Pancreas (tissue), 10 donors: Measurements from ENCODE around the gene GFRA4. TPM values are rescaled to one million over a fixed set of nuclear protein-coding genes. Genes with fewer than 3 reads are reported as not detected.

ENCODE experiments used
- ATAC-seq, 4 donors: fragments of 200-7000 bp; cut with Tn5 transposase; one replicate each; pipeline versions ENCODE4 v1.8.0 to v1.9.1; 2020; ENCODE audit warnings: mild to moderate bottlenecking in 4 of 4, moderate library complexity in 4 of 4
- DNase-seq, 6 donors: peaks; one replicate each; pipeline ENCODE4 v3.0.0-alpha.2; 2020
- FAIRE-seq: peaks from 2 replicates; lab custom pipeline; 2012; peaks lifted over from hg19 to GRCh38; lab: Jason Lieb, UNC
- H3K27ac ChIP-seq, 4 donors: fragments of 200-600 bp; sonication (generic); 1 replicate in 3 of 4; 2 replicates in 1 of 4; pipeline versions ENCODE4 v1.5.0 to v1.8.0; 2020
- H3K27me3 ChIP-seq, 4 donors: fragments of 200-600 bp; one replicate each; pipeline ENCODE4 v1.8.0; 2021
- H3K36me3 ChIP-seq, 3 donors: fragments of 200-600 bp; sonication (generic) in 1 of 3; one replicate each; pipeline versions ENCODE4 v1.5.0 to v1.8.0; 2020 to 2021
- H3K4me1 ChIP-seq, 3 donors: fragments of 200-600 bp; one replicate each; pipeline ENCODE4 v1.8.0; 2021
- H3K4me3 ChIP-seq, 4 donors: fragments of 200-600 bp; sonication (generic) in 2 of 4; one replicate each; pipeline versions ENCODE4 v1.5.0 to v1.8.0; 2020 to 2021
- H3K9me3 ChIP-seq, 4 donors: fragments of 200-600 bp; one replicate each; pipeline ENCODE4 v1.8.0; 2021
- WGBS, 2 donors: extraction: QIAGEN DNeasy Blood & Tissue Kit; methylation state at CpG; one replicate each; pipeline ENCODE4 v1.1.7; 2013; 5-methylcytosine and 5-hydroxymethylcytosine counted together
- intact Hi-C, 3 donors: fragments of 100-400 bp; cut with DNase I; formaldehyde crosslinking; loops; one replicate each; pipeline versions ENCODE4 v1.11.1 to v1.14.2; 2022
- polyA plus RNA-seq, 2 donors: library from polyadenylated mRNA; stranded (reverse); fragments of 200-250 nt; gene quantifications; one replicate each; pipeline ENCODE4 v1.2.3, GENCODE V29; 2013
- total RNA-seq, 6 donors: library from RNA; stranded (reverse); fragmentation: NEBNext Ultra II Directional in 4 of 6; extraction: Animal tissue kit (Norgen Biotek cat#: 25700) in 4 of 6; gene quantifications; one replicate each; pipeline versions ENCODE4 v1.2.1 to v1.2.4, GENCODE V29; 2021 to 2023
- TF ChIP-seq, protein P1 (sequence below), 4 donors: fragments of 200-600 bp; sonication (generic) in 3 of 4; IDR thresholded peaks; one replicate each; pipeline versions ENCODE4 v1.5.0 to v1.8.0; 2021; ENCODE audit warnings: antibody characterized with exemption in 4 of 4
- donor health status: healthy with polysubstance abuse.
- donor health status: DM: no; HTN: no; CAD: no; lungs with moderate emphysema.
- donor health status: DM: no; HTN: no; CAD: no.
- donor health status: control.
- donor health status: control.
- donor health status: Bipolar disorder and iron deficiency.
- donor health status: DM: yes; HTN: yes; CAD: no.
- donor health status: DM: no; HTN: no; CAD: no.
- donor health status: DM: no; HTN: no; CAD: no.
- donor health status: DM: yes; HTN: yes; CAD: no.

The GFRA4 gene
- total and polyA plus RNA-seq, 8 donors: not detected

DNA sequence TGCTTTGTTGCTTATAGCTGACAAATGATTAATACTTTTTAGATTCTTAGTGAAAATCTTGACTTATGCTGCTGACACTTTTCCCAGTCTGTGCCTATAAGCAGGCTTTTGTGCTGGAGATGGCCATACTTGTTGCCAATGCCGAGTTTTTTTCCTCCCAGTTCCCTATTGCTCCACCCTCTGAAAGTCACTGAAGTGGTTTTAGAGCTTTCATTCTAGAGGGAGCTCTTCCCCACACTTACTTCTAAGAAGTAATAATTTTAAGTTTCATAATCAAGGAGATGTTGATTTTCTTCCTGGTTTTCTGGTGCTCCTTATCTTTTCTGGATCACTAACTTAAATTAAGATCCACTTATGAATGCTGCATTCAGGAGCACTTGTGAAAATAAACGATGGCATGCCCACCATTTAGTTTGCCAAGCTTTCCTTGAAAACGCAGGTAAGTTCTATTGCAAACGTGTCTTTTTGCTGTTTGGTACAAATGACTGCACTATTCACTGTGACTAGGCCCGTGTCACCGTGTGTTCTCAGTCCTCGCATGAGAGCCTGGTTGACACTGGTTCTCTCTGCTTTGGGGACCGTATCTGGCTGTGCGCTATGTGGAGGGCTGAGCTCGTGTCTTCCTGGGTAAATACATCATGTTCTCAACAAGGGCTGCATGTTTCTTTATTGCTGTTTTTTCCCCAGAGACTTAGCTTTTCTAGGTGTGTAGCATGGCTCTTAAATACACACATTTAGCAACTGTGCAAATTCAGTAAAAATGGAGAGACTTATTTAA, 50.2 kb downstream of the GFRA4 start:
- no peak overlapping the region for H3K27ac ChIP-seq
- intact Hi-C loops: no loop called here
- H3K4me1 ChIP-seq: no peaks in the 10 kb centered on the region
- no peaks in the 10 kb centered on the region for H3K36me3 ChIP-seq
- no peak for DNase-seq
- TF ChIP-seq, protein P1, sequence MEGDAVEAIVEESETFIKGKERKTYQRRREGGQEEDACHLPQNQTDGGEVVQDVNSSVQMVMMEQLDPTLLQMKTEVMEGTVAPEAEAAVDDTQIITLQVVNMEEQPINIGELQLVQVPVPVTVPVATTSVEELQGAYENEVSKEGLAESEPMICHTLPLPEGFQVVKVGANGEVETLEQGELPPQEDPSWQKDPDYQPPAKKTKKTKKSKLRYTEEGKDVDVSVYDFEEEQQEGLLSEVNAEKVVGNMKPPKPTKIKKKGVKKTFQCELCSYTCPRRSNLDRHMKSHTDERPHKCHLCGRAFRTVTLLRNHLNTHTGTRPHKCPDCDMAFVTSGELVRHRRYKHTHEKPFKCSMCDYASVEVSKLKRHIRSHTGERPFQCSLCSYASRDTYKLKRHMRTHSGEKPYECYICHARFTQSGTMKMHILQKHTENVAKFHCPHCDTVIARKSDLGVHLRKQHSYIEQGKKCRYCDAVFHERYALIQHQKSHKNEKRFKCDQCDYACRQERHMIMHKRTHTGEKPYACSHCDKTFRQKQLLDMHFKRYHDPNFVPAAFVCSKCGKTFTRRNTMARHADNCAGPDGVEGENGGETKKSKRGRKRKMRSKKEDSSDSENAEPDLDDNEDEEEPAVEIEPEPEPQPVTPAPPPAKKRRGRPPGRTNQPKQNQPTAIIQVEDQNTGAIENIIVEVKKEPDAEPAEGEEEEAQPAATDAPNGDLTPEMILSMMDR (IDR thresholded peaks at IDR 0.05): no peak
- H3K9me3 ChIP-seq: no peaks in the 10 kb centered on the region
- no peak for FAIRE-seq
- no peak for ATAC-seq
- no peak overlapping the region for H3K4me3 ChIP-seq
- H3K27me3 ChIP-seq: no peaks in the 10 kb centered on the region
- 82 to 87% methylated on average over 10 of the region's 10 CpGs for WGBS, 2 donors

- Histone ChIP-seq H3K27me3 (no peaks in the 10 kb centered on the region), H3K9me3 (no peaks in the 10 kb centered on the region), H3K4me1 (no peaks in the 10 kb centered on the region), H3K36me3 (no peaks in the 10 kb centered on the region), H3K27ac (no peak overlapping the region), H3K4me3 (no peak overlapping the region)
- intact Hi-C loops: no loop called here
- FAIRE-seq: no peak
- no peak for DNase-seq
- 24 to 30% methylated on average over 1 of the region's 1 CpG for WGBS, 2 donors
- no peak for ATAC-seq
- TF ChIP-seq, protein P1 (IDR thresholded peaks at IDR 0.05): no peak
Observed at GRCh38 chr20:3611901-3612300, 51.3 kb downstream of the GFRA4 start.

Other genes starting within 250 kb of the GFRA4 start
- 10 to 100 TPM; 17.5 to 30.4 (median 25.0) TPM for gene ATRN, start 192.4 kb downstream of the GFRA4 start, total RNA-seq
- 1 to 10 TPM; 3.6 to 7.7 TPM for gene ATRN, start 192.4 kb downstream of the GFRA4 start, polyA plus RNA-seq
- 1 to 10 TPM in 3 of 6 donors, under 1 TPM in 3; 0.67 to 5.7 (median 1.8) TPM for gene ADAM33, start 18.6 kb upstream of the GFRA4 start, total RNA-seq
- 10 to 100 TPM; 17.3 to 20.9 TPM for gene ADAM33, start 18.6 kb upstream of the GFRA4 start, polyA plus RNA-seq
- gene SIGLEC1, start 49.2 kb upstream of the GFRA4 start, total RNA-seq: 1 to 10 TPM in 3 of 6 donors, under 1 TPM in 3; 0.09 to 3.7 (median 1.6) TPM
- 1 to 10 TPM; 1.0 to 2.5 TPM for gene SIGLEC1, start 49.2 kb upstream of the GFRA4 start, polyA plus RNA-seq
- 1 to 10 TPM in 5 of 6 donors, under 1 TPM in 1; 0.55 to 3.1 (median 1.3) TPM for gene HSPA12B, start 69.3 kb upstream of the GFRA4 start, total RNA-seq
- 1 to 10 TPM; 4.0 to 6.0 TPM for gene HSPA12B, start 69.3 kb upstream of the GFRA4 start, polyA plus RNA-seq
- 10 to 100 TPM in 3 of 6 donors, 1 to 10 TPM in 3; 5.0 to 13.0 (median 10.0) TPM for gene ADISSP, start 104.4 kb upstream of the GFRA4 start, total RNA-seq
- gene ADISSP, start 104.4 kb upstream of the GFRA4 start, polyA plus RNA-seq: 10 to 100 TPM; 14.2 to 16.0 TPM
- under 1 TPM; 0.20 to 0.55 (median 0.40) TPM for gene SPEF1, start 118.0 kb upstream of the GFRA4 start, total RNA-seq
- 1 to 10 TPM; 1.7 TPM for gene SPEF1, start 118.0 kb upstream of the GFRA4 start, polyA plus RNA-seq
- gene CENPB, start 123.3 kb upstream of the GFRA4 start, total RNA-seq: 10 to 100 TPM; 30.2 to 46.5 (median 39.3) TPM
- gene CENPB, start 123.3 kb upstream of the GFRA4 start, polyA plus RNA-seq: 10 to 100 TPM; 34.0 to 44.2 TPM
- gene CDC25B, start 132.9 kb upstream of the GFRA4 start, total RNA-seq: 10 to 100 TPM in 2 of 6 donors, 1 to 10 TPM in 4; 3.7 to 13.5 (median 5.0) TPM
- gene CDC25B, start 132.9 kb upstream of the GFRA4 start, polyA plus RNA-seq: 10 to 100 TPM; 24.4 to 28.8 TPM
- gene AP5S1, start 157.1 kb upstream of the GFRA4 start, total RNA-seq: 1 to 10 TPM; 4.7 to 7.9 (median 6.8) TPM
- 1 to 10 TPM; 5.4 to 7.3 TPM for gene AP5S1, start 157.1 kb upstream of the GFRA4 start, polyA plus RNA-seq
- 10 to 100 TPM; 17.2 to 25.1 (median 21.6) TPM for gene MAVS, start 183.4 kb upstream of the GFRA4 start, total RNA-seq
- gene MAVS, start 183.4 kb upstream of the GFRA4 start, polyA plus RNA-seq: 10 to 100 TPM in 1 of 2 donors, 1 to 10 TPM in 1; 9.5 to 20.5 TPM
- gene PANK2, start 226.0 kb upstream of the GFRA4 start, total RNA-seq: 10 to 100 TPM; 10.1 to 18.0 (median 12.5) TPM
- 10 to 100 TPM; 14.6 to 23.4 TPM for gene PANK2, start 226.0 kb upstream of the GFRA4 start, polyA plus RNA-seq